BLaER1 treated with 17β-estradiol and CSF1 and Interleukin-3, amounts not matched to agents 10 nM and 100 nM (cell line): Measurements from ENCODE around the gene UBE2E3.

Experiments used
- H3K27ac ChIP-seq, 11 experiments: shearing (Covaris generic); formaldehyde crosslinking; 2 replicates each; pipeline ENCODE4 v1.8.1; 2022
- H3K27me3 ChIP-seq, 11 experiments: shearing (Covaris generic); formaldehyde crosslinking; 2 replicates each; pipeline ENCODE4 v1.8.1; 2022
- H3K36me3 ChIP-seq, 11 experiments: shearing (Covaris generic); formaldehyde crosslinking; 2 replicates each; pipeline ENCODE4 v1.8.1; 2022
- H3K4me1 ChIP-seq, 10 experiments: shearing (Covaris generic); formaldehyde crosslinking; 2 replicates each; pipeline ENCODE4 v1.8.1; 2022
- H3K4me2 ChIP-seq, 11 experiments: shearing (Covaris generic); formaldehyde crosslinking; 2 replicates each; pipeline ENCODE4 v1.8.1; 2022
- H3K4me3 ChIP-seq, 10 experiments: shearing (Covaris generic); formaldehyde crosslinking; 2 replicates each; pipeline ENCODE4 v1.8.1; 2022
- H3K9ac ChIP-seq, 11 experiments: shearing (Covaris generic); formaldehyde crosslinking; 2 replicates each; pipeline ENCODE4 v1.8.1; 2022
- H3K9me3 ChIP-seq, 11 experiments: shearing (Covaris generic); formaldehyde crosslinking; replicated peaks in 1 of 11; 2 replicates each; pipeline ENCODE4 v1.8.1; 2022
- H4K20me1 ChIP-seq, 11 experiments: shearing (Covaris generic); formaldehyde crosslinking; 2 replicates each; pipeline ENCODE4 v1.8.1; 2022
- Cebpa-rat ChIP-seq, 11 experiments: shearing (Covaris generic); IDR thresholded peaks; 2 replicates each; pipeline ENCODE4 v1.8.1; 2022

UBE2E3 gene

DNA sequence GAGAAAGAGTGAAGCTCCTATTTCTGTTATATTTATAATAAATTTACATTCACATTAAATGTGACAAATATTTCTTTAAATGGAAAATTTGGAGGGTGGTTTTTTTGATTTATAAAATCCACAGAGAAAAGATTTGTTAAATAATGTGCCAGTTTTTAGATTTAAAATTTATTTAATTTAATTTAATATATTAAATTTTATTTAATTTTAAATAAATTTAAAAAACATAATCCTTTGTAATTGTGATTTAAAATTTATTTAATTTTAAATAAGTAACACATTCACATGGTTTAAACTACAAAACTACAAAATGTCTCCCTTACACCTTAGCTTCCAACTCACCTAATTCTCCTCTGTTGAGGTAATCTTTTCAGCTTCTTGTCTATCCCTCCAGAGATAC lies 123.3 kb downstream of the UBE2E3 start:
- H3K4me3 ChIP-seq: no peak overlapping the region
- no peaks in the 10 kb centered on the region for H3K9me3 ChIP-seq
- H3K36me3 ChIP-seq: no peaks in the 10 kb centered on the region
- H3K27me3 ChIP-seq: no peaks in the 10 kb centered on the region
- no peaks in the 10 kb centered on the region for H4K20me1 ChIP-seq
- no peak for TF ChIP-seq Cebpa-rat (IDR thresholded peaks at IDR 0.05)
- no peak overlapping the region for H3K4me2 ChIP-seq
- H3K27ac ChIP-seq: no peak overlapping the region
- H3K9ac ChIP-seq: no peak overlapping the region
- peaks cover 17 to 35% (median 30%) of the 10 kb centered on the region in 10 experiments for H3K4me1 ChIP-seq

DNA sequence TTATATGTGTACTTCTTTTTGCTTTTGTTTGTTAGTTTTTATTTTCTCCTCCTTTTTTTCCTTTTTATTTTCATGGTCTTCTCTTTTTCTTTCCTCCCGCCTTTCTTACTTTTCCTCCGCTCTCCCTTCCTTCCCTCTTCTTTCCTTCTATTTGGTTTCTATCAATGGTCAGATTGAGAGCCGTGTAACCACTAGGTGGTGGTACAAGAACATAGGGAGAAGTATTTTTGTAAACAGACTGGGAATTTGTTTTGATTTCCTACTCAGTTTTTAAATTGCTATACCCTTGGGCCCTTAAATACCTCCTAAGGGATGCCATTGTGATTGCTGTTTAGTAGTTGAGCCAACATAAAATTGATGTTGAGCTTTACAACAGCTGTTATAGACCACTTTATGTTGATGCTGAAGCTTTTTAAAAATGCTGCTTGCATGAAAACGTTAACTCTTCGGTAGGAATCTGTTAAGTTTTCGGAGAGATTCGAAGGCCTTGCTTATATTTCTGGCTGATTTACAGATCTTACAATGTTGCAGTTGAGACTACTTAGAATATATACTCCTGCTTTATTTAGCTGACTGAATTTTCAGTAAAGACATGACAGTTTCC lies 124.2 kb downstream of the UBE2E3 start:
- H4K20me1 ChIP-seq: no peaks in the 10 kb centered on the region
- H3K9ac ChIP-seq: peak overlapping the region in 6 of 11 experiments; percentile 2 to 40 (median 14); a peak in 4 of 22 replicates
- peaks cover 17 to 35% (median 30%) of the 10 kb centered on the region in 10 experiments for H3K4me1 ChIP-seq
- H3K4me2 ChIP-seq: peak overlapping the region; percentile 2 to 68 (median 52); a peak in 18 of 22 replicates
- no peak overlapping the region for H3K4me3 ChIP-seq
- no peaks in the 10 kb centered on the region for H3K9me3 ChIP-seq
- TF ChIP-seq Cebpa-rat (IDR thresholded peaks at IDR 0.05): no peak
- no peaks in the 10 kb centered on the region for H3K27me3 ChIP-seq
- H3K36me3 ChIP-seq: no peaks in the 10 kb centered on the region
- peak overlapping the region in 5 of 11 experiments; percentile 27 to 47 (median 35); a peak in 5 of 22 replicates for H3K27ac ChIP-seq

DNA sequence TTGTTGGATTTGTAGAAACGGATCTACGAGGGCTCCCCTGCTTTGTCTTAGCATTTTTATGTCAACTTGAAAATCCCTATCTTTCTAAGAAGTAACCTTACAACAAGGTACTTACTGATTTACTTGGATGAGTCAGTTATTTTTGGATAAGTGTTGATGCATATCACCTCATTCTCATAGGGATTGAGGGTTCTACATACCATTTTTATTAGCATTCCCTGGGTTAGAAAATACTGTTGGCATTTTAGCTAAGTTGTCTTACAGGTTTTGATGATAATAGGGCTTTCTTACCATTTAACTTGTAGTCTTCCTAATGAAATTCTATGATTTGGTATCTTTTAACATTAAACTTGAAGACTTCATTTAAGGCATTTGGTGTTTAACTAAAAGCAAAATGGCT lies 125.2 kb downstream of the UBE2E3 start:
- H3K4me3 ChIP-seq: no peak overlapping the region
- 0 out of 22 replicates have a peak overlapping the region, but pooled peaks of 1 of the 11 experiments have one; percentile 42 for H3K27ac ChIP-seq
- H3K9me3 ChIP-seq: no peaks in the 10 kb centered on the region
- H3K36me3 ChIP-seq: no peaks in the 10 kb centered on the region
- no peaks in the 10 kb centered on the region for H3K27me3 ChIP-seq
- H3K4me2 ChIP-seq: peak overlapping the region in 9 of 11 experiments; percentile 35 to 68 (median 52); a peak in 15 of 22 replicates
- H3K4me1 ChIP-seq: peaks cover 17 to 35% (median 30%) of the 10 kb centered on the region in 10 experiments
- peak overlapping the region in 2 of 11 experiments; percentile 5 to 31; a peak in 2 of 22 replicates for H3K9ac ChIP-seq
- no peak for TF ChIP-seq Cebpa-rat (IDR thresholded peaks at IDR 0.05)
- no peaks in the 10 kb centered on the region for H4K20me1 ChIP-seq

DNA sequence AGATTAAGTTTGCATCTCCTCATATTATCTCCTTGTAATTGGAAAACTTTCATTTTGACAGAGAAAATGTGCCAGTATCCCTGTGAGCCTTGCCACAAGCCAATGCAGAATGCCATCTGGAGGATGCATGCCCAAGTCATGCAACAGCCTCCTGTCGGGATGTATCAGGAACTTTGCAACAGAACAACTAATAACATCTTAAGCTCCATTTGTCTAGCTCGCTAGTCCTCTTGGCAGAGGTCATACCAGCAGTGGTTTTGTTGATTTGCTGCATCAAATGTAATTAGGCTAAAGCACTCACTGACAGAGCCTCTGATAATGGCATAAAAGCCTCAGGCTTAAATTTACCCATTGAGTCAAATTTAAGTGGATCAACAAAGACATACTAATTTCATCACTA lies 125.8 kb downstream of the UBE2E3 start:
- no peaks in the 10 kb centered on the region for H3K9me3 ChIP-seq
- peak overlapping the region in 9 of 11 experiments; percentile 39 to 70 (median 60); a peak in 18 of 22 replicates for H3K4me2 ChIP-seq
- H4K20me1 ChIP-seq: no peaks in the 10 kb centered on the region
- TF ChIP-seq Cebpa-rat (IDR thresholded peaks at IDR 0.05): no peak
- H3K36me3 ChIP-seq: no peaks in the 10 kb centered on the region
- H3K4me1 ChIP-seq: peaks cover 17 to 35% (median 30%) of the 10 kb centered on the region in 10 experiments
- no peak overlapping the region for H3K4me3 ChIP-seq
- H3K27ac ChIP-seq: peak overlapping the region in 2 of 11 experiments; percentile 13 to 18; a peak in 3 of 22 replicates
- H3K27me3 ChIP-seq: no peaks in the 10 kb centered on the region
- no peak overlapping the region for H3K9ac ChIP-seq

DNA sequence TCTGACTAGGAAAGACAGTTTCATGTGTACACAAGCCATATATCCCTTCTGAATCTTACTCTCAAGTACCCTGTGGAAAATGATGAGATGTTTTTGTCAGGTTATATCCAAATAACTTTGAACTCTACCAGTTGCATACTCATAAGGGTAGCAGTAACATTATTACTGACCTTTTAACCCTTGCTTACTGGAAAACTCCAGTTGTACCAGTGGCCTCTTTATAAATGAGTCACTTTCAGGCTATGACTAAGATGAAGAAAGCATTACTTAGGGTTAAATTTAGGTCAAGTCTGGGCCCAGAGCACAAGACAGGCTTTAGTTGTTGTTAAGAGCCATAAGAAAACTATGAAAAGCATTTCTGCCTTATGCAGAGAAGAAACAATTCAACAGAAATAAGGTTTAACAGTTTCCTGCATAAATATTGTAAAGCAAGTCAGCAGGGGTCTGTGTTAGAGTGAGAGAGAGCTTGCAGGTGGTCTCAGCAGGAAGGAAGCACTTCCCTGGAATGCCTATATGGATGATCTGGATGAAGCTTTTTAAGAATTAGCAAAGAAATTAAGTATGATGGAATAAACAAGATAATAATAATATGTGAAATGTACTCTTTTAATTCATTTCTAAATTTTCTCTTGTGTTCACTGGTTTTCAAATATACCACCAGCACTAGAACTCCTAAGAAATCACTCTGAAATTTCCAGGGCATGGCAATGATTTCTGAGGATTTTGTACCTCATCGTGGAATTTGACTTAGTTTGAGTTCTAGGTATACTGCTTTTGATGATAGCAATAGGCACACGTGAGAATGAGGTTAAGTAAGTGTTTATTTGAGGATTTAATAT lies 126.6 kb downstream of the UBE2E3 start:
- H3K9me3 ChIP-seq: no peaks in the 10 kb centered on the region
- H3K9ac ChIP-seq: 0 out of 22 replicates have a peak overlapping the region, but pooled peaks of 1 of the 11 experiments have one; percentile 15
- H4K20me1 ChIP-seq: no peaks in the 10 kb centered on the region
- H3K27me3 ChIP-seq: no peaks in the 10 kb centered on the region
- H3K4me3 ChIP-seq: no peak overlapping the region
- H3K4me1 ChIP-seq: peaks cover 17 to 35% (median 30%) of the 10 kb centered on the region in 10 experiments
- H3K36me3 ChIP-seq: no peaks in the 10 kb centered on the region
- no peak for TF ChIP-seq Cebpa-rat (IDR thresholded peaks at IDR 0.05)
- peak overlapping the region; percentile 26 to 70 (median 49); a peak in 21 of 22 replicates for H3K4me2 ChIP-seq
- peak overlapping the region in 2 of 11 experiments; percentile 13 to 18; a peak in 3 of 22 replicates for H3K27ac ChIP-seq

DNA sequence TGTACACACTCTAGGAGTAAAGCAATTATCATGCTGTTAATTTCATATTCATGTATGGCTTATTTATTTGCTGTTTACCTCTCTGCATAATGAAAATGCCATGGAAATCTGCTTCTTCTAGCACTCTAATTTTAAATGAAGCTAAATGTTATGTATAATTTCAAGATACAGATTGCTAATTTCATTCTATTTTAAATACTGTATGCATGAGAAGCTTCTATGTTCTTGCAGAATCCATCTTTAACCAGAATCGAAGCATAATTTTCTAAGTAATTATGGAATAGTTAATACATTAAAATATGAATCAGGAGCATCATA lies 127.2 kb downstream of the UBE2E3 start:
- peaks cover 17 to 35% (median 30%) of the 10 kb centered on the region in 10 experiments for H3K4me1 ChIP-seq
- H3K9ac ChIP-seq: no peak overlapping the region
- H3K9me3 ChIP-seq: no peaks in the 10 kb centered on the region
- no peak for TF ChIP-seq Cebpa-rat (IDR thresholded peaks at IDR 0.05)
- no peak overlapping the region for H3K4me3 ChIP-seq
- H3K27ac ChIP-seq: no peak overlapping the region
- no peaks in the 10 kb centered on the region for H3K36me3 ChIP-seq
- peak overlapping the region in 2 of 11 experiments; percentile 51 to 67; a peak in 4 of 22 replicates for H3K4me2 ChIP-seq
- no peaks in the 10 kb centered on the region for H4K20me1 ChIP-seq
- H3K27me3 ChIP-seq: no peaks in the 10 kb centered on the region

DNA sequence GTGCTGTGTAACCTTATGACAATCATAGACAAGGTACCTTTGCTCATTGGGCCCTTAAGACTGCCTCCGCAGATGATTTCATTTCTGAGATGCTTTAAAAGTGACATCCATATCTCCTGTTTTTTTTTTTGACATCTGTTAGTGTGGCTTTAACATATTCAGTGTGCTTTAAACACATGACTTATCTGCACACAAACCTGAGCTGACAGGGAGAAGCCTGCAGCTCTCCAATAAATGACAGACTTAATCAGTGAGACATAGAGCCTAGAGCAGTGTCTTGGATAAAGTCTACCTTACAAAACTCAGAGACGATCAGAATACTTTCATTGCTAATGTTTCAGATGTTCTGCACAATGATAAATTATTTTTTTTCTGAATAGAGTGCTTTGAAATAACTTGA lies 130.7 kb downstream of the UBE2E3 start:
- H3K27ac ChIP-seq: no peak overlapping the region
- no peaks in the 10 kb centered on the region for H3K36me3 ChIP-seq
- no peak overlapping the region for H3K9ac ChIP-seq
- no peaks in the 10 kb centered on the region for H3K9me3 ChIP-seq
- TF ChIP-seq Cebpa-rat (IDR thresholded peaks at IDR 0.05): no peak
- no peaks in the 10 kb centered on the region for H4K20me1 ChIP-seq
- no peak overlapping the region for H3K4me2 ChIP-seq
- H3K4me3 ChIP-seq: no peak overlapping the region
- peaks cover 12 to 15% (median 14%) of the 10 kb centered on the region in 10 experiments for H3K4me1 ChIP-seq
- H3K27me3 ChIP-seq: no peaks in the 10 kb centered on the region

DNA sequence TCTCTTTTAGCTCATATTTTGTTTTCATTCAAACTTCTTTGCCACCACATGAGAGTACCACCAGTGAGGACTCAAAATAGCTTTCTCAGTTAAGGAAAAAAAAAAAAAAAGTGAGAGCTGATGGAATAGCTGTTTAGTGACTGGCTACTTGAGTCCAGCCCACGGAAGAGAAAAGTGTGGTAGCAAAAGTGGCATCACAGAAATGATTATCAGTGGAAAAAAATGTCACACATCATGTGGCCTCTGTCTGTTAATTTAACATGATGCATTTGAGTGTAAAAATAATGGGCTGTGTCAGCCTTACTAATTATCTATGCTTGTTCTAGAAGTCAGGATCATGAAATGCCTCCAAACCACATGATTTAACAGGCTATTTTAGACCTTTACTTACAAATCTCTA lies 132.5 kb downstream of the UBE2E3 start:
- no peak for TF ChIP-seq Cebpa-rat (IDR thresholded peaks at IDR 0.05)
- Histone ChIP-seq H3K27ac (no peak overlapping the region), H3K9ac (no peak overlapping the region), H3K27me3 (no peaks in the 10 kb centered on the region), H3K36me3 (no peaks in the 10 kb centered on the region), H3K4me3 (no peak overlapping the region), H4K20me1 (no peaks in the 10 kb centered on the region), H3K4me1 (no peaks in the 10 kb centered on the region), H3K9me3 (no peaks in the 10 kb centered on the region), H3K4me2 (no peak overlapping the region)
